Measurements from ENCODE around the gene AP3M1. TPM values are rescaled to one million over a fixed set of nuclear protein-coding genes. Genes with fewer than 3 reads are reported as not detected.

AP3M1 gene
- total RNA-seq, 1 donor from 2014 or later = 33.1 TPM

DNA sequence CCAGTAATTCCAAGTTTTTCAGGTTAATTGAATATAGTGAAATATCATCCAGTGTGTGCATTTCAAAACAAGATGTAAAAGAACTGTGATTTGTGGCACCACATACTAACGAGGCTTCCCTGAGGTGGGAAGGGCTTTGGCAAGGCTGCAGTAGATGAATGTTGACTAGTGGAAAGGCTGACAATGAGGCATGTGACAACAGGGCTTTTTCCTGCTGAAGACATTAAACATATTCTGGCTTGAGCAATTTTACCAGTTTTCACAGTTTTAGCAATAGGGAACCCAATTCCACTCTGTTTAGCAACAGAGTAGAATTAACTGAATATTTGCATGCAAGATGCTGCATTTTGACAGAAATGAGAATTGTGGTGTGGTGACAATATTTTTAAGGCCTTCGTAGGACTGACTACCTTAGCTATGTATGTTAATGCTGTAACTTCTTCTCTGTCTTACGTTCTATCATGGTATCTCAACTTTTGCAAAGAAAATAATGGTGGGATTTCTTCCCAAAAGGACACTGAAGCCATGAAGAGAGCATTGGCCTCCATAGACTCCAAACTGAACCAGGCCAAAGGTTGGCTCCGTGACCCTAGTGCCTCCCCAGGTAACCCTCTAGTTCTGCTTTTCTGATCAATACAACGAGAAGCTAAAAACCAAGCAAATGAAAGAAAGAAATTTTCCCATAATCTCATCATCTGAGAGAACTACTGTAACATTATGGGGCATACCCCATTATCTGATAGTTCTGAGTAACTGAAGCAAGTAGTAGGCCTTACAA, 68.5 kb downstream of the AP3M1 start:
- DNase-seq (no peak), ATAC-seq (peak; percentile 50)
- intact Hi-C loops (cut with DNase I) = no loop called here
- H3K4me1 ChIP-seq = peaks cover 18% of the 10 kb centered on the region
- no peak overlapping the region for H3K27ac ChIP-seq
- no peak overlapping the region for H3K4me3 ChIP-seq
- peaks cover 52% of the 10 kb centered on the region for H3K36me3 ChIP-seq
- TF ChIP-seq, protein P1, sequence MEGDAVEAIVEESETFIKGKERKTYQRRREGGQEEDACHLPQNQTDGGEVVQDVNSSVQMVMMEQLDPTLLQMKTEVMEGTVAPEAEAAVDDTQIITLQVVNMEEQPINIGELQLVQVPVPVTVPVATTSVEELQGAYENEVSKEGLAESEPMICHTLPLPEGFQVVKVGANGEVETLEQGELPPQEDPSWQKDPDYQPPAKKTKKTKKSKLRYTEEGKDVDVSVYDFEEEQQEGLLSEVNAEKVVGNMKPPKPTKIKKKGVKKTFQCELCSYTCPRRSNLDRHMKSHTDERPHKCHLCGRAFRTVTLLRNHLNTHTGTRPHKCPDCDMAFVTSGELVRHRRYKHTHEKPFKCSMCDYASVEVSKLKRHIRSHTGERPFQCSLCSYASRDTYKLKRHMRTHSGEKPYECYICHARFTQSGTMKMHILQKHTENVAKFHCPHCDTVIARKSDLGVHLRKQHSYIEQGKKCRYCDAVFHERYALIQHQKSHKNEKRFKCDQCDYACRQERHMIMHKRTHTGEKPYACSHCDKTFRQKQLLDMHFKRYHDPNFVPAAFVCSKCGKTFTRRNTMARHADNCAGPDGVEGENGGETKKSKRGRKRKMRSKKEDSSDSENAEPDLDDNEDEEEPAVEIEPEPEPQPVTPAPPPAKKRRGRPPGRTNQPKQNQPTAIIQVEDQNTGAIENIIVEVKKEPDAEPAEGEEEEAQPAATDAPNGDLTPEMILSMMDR (IDR thresholded peaks at IDR 0.05) = no peak
- H3K9me3 ChIP-seq = no peaks in the 10 kb centered on the region
- H3K27me3 ChIP-seq = no peaks in the 10 kb centered on the region

DNA sequence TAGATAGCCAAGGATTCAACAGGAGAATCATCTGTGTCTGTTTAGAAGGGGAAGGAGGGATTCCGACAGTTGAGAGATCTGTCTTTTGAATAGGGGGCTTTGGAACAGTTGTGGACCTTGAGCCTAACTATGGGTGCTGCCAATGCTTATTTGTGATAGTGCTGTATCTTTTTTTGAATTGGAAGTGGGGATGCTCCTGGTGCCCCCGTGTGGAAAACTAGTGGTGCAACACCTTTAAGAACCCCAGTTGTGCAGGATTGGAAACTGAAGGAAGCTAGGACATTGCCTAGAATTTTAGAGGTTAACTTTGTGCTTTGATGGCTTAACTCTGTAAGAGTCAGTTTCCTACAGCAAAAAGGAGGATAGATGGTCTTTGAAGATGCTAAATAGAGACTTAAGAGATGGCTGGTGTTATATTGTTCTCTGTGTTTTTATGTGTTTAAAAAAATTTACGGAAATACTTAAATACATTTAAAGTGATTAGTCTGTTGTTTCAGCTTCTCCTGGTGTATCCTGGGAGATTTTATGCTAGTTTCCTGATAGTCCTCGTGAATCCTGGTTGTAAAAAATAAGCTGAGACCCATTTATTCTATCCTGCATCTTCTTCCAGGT, 69.3 kb downstream of the AP3M1 start:
- intact Hi-C loops (cut with DNase I) = no loop called here
- no peaks in the 10 kb centered on the region for H3K9me3 ChIP-seq
- no peaks in the 10 kb centered on the region for H3K27me3 ChIP-seq
- DNase-seq (no peak), ATAC-seq (peak; percentile 90)
- H3K4me3 ChIP-seq = no peak overlapping the region
- H3K4me1 ChIP-seq = peaks cover 18% of the 10 kb centered on the region
- H3K27ac ChIP-seq = no peak overlapping the region
- H3K36me3 ChIP-seq = peaks cover 51% of the 10 kb centered on the region
- TF ChIP-seq, protein P1 (IDR thresholded peaks at IDR 0.05) = peak; percentile 77

DNA sequence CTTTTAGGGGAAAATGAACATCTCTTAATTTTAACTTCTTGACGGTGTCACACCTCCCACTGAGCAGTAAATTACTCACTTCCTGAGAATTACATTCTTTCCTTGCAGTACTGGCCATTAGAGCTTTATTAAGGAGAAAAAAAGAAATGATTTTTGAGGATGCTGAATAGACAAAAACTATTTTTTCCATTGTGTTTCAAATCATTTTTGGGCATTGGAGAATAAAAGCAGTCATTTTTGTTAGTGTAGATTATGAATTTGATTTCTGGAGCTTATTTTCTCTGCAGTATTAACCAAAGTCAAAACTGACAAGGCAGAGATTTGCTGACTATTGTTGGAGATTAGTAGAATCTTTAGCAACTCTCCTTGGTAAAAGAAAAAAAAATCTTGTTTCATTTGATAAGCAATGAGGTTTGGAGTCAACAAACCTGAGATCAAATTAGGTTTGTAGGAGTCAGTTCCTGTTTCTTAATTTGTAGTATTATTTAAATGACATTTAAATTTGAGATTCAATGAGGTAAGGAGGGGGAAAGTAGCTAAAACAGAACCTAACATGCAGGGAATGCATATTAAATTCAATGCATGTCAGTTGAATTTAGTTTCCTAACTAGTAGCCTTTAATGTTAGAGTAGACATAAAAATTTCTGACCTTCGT, 70.6 kb downstream of the AP3M1 start:
- Histone ChIP-seq H3K4me3 (no peak overlapping the region), H3K27me3 (no peaks in the 10 kb centered on the region), H3K4me1 (peaks cover 18% of the 10 kb centered on the region), H3K9me3 (no peaks in the 10 kb centered on the region), H3K27ac (no peak overlapping the region), H3K36me3 (peaks cover 53% of the 10 kb centered on the region)
- intact Hi-C loops (cut with DNase I) = no loop called here
- TF ChIP-seq, protein P1 (IDR thresholded peaks at IDR 0.05) = no peak
- ATAC-seq = no peak
- no peak for DNase-seq

DNA sequence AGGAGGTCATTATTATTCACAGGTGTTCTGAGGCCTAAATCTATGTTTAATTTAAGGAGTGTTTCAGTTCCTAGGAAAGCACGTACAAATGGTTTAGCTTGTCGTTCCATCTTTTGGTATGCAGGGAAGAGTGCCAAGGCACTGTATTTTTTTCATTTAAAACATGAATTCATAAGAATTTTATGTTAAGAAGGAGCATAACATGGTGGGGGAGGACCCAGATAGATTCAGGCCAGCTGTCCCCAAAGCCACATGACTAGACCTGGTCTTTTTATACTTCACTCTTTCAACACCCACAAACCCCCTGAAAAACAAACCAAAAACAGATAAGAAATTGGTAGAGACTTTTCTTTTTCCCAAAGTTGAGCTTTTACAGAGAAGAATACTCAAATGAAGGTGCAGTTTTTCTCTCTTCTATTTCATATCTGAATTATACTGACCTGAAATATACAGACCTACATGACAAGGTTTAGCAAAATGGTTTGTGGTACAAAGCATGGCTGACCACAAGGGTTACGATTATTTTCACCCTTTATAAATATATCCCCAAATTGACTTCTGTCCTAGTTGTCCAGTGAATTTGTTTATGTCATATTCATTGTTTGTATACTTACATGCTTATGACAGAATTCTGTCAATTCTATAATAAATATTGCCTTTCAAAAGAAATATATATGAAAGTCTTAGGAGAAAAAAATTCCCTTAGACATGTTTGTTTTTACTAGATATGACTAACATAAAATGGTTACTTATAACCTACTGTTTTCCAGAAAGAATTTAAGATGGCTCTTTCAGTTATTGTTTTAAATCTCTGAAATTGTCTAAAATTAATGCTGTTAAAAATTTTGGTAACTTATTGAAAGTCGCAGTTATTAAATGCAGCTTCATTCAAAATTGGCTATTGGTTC, 71.3 kb downstream of the AP3M1 start:
- Histone ChIP-seq H3K9me3 (no peaks in the 10 kb centered on the region), H3K4me3 (no peak overlapping the region), H3K4me1 (peaks cover 18% of the 10 kb centered on the region), H3K27ac (no peak overlapping the region), H3K36me3 (peaks cover 53% of the 10 kb centered on the region), H3K27me3 (no peaks in the 10 kb centered on the region)
- TF ChIP-seq, protein P1 (IDR thresholded peaks at IDR 0.05) = no peak
- no peak for DNase-seq
- ATAC-seq = no peak
- intact Hi-C loops (cut with DNase I) = no loop called here

DNA sequence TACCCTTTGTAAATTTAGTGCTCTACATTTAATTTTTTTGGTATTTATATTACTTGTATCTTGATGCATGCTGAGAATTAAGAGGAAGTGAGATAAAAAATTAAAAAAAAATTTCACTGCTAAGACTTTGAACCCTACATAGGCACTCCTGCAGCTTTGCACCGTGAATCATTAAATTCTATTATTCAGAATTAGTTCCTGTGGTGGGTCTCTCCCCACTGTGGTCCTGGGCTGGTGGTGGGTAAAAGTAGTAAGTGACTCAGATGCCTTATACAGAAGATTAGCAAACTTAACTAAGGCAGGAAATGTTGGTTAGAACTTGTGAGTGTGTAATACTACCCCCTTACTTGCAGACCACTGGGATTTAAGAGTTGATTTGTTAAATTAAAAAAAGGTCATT, 72.6 kb downstream of the AP3M1 start:
- DNase-seq (no peak), ATAC-seq (no peak)
- H3K9me3 ChIP-seq = no peaks in the 10 kb centered on the region

More for the DNA sequence above, 72.6 kb downstream of the AP3M1 start:
- intact Hi-C loops (cut with DNase I) = no loop called here
- Histone ChIP-seq H3K36me3 (peaks cover 53% of the 10 kb centered on the region), H3K4me1 (peaks cover 18% of the 10 kb centered on the region), H3K4me3 (no peak overlapping the region), H3K27ac (no peak overlapping the region), H3K27me3 (no peaks in the 10 kb centered on the region)
- TF ChIP-seq, protein P1 (IDR thresholded peaks at IDR 0.05) = no peak

Data from upper lobe of right lung (tissue), 1 donor.